Caco-2 (cell line): ENCODE measurements around the gene OXCT1. TPM values are rescaled to one million over a fixed set of nuclear protein-coding genes. Genes with fewer than 3 reads are reported as not detected.
"Not testable (repeated sequence)": the region's sequence is repeated elsewhere in the genome, so short reads cannot be mapped to it uniquely, and the experiment has no call there.

Source experiments
- BruUV-seq: library from RNA; stranded (reverse); fragments of 400-500 nt; replicated peaks from 2 replicates; lab custom pipeline; 2021; lab: Mats Ljungman, UMichigan
- CTCF ChIA-PET: fragments of 300-600 bp; sonication (Branson Sonifier 250); formaldehyde crosslinking; loops from one replicate; lab custom pipeline; 2022; ENCODE audit warnings: antibody characterized with exemption; lab: Charles Lee
- POLR2A ChIA-PET: fragments of 300-600 bp; sonication (Branson Sonifier 250); formaldehyde crosslinking; loops from one replicate; lab custom pipeline; 2022; ENCODE audit warnings: antibody characterized with exemption; lab: Charles Lee
- DNase-seq, 2 experiments: peaks; one replicate each; pipeline versions ENCODE4 v3.0.0 to v3.0.0-alpha.2; 2020 to 2022
- H3K27me3 ChIP-seq: replicated peaks from 2 replicates; pipeline ENCODE4 v1.6.0; 2011; ENCODE audit warnings: low read length; ENCODE audit not compliant: control insufficient read depth, insufficient read depth
- H3K36me3 ChIP-seq: 2 replicates; pipeline ENCODE4 v1.5.1; 2011; ENCODE audit warnings: low read length; ENCODE audit not compliant: control insufficient read depth, insufficient read depth
- H3K4me1 ChIP-seq: fragments of 250-450 bp; sonication (Bioruptor Pico); 2 replicates; pipeline ENCODE4 v1.5.1; 2020; ENCODE audit warnings: mild to moderate bottlenecking
- H3K4me3 ChIP-seq: 2 replicates; pipeline ENCODE4 v1.5.1; 2011; ENCODE audit warnings: low read depth, mild to moderate bottlenecking, control low read depth, low read length
- H3K9me3 ChIP-seq: fragments of 250-450 bp; sonication (Bioruptor Pico); 2 replicates; pipeline ENCODE4 v1.5.1; 2020; ENCODE audit warnings: mild to moderate bottlenecking, moderate library complexity
- H3K27ac Mint-ChIP-seq: one replicate; pipeline ENCODE4 v1.8.0; 2022; ENCODE audit warnings: mixed read lengths; ENCODE audit not compliant: unreplicated experiment
- H3K27me3 Mint-ChIP-seq: one replicate; pipeline ENCODE4 v1.8.0; 2022; ENCODE audit warnings: mixed read lengths; ENCODE audit not compliant: insufficient read depth, unreplicated experiment
- H3K36me3 Mint-ChIP-seq: one replicate; pipeline ENCODE4 v1.8.0; 2022; ENCODE audit warnings: mild to moderate bottlenecking, mixed read lengths; ENCODE audit not compliant: insufficient read depth, unreplicated experiment
- H3K4me1 Mint-ChIP-seq: one replicate; pipeline ENCODE4 v1.8.0; 2022; ENCODE audit warnings: low read depth, mixed read lengths; ENCODE audit not compliant: unreplicated experiment
- H3K4me3 Mint-ChIP-seq: one replicate; pipeline ENCODE4 v1.8.0; 2022; ENCODE audit warnings: mild to moderate bottlenecking, moderate library complexity, mixed read lengths; ENCODE audit not compliant: unreplicated experiment
- H3K9me3 Mint-ChIP-seq: one replicate; pipeline ENCODE4 v1.8.0; 2022; ENCODE audit warnings: mixed read lengths; ENCODE audit not compliant: unreplicated experiment
- intact Hi-C: fragments of 100-400 bp; cut with micrococcal nuclease; formaldehyde crosslinking; loops from one replicate; pipeline ENCODE4 v1.10.0; 2022; ENCODE audit not compliant: unreplicated experiment
- total RNA-seq: library from RNA; stranded (reverse); gene quantifications from 2 replicates; pipeline ENCODE4 v1.2.3, GENCODE V29; 2022
- TF ChIP-seq, protein P1 (sequence below), 2 experiments: fragments of 200-600 bp in 1 of 2; IDR thresholded peaks; 1 replicate in 1 of 2; 2 replicates in 1 of 2; pipeline versions ENCODE4 v1.5.1 to v1.8.0; 2011 to 2022; ENCODE audit warnings: antibody characterized with exemption in 1 of 2, control low read depth in 1 of 2, inconsistent platforms in 1 of 2, low read depth in 1 of 2, low read length in 1 of 2, mild to moderate bottlenecking in 1 of 2, moderate library complexity in 1 of 2; ENCODE audit not compliant: insufficient read depth in 1 of 2, severe bottlenecking in 1 of 2, unreplicated experiment in 1 of 2

OXCT1 gene
- total RNA-seq, 1 experiment from 2014 or later: 22.5 TPM

GRCh38 chr5:41848983-41849382 lies 21.2 kb downstream of the OXCT1 start:
- no peak for DNase-seq
- CTCF ChIA-PET: no interaction called here
- TF ChIP-seq, protein P1, sequence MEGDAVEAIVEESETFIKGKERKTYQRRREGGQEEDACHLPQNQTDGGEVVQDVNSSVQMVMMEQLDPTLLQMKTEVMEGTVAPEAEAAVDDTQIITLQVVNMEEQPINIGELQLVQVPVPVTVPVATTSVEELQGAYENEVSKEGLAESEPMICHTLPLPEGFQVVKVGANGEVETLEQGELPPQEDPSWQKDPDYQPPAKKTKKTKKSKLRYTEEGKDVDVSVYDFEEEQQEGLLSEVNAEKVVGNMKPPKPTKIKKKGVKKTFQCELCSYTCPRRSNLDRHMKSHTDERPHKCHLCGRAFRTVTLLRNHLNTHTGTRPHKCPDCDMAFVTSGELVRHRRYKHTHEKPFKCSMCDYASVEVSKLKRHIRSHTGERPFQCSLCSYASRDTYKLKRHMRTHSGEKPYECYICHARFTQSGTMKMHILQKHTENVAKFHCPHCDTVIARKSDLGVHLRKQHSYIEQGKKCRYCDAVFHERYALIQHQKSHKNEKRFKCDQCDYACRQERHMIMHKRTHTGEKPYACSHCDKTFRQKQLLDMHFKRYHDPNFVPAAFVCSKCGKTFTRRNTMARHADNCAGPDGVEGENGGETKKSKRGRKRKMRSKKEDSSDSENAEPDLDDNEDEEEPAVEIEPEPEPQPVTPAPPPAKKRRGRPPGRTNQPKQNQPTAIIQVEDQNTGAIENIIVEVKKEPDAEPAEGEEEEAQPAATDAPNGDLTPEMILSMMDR (IDR thresholded peaks at IDR 0.05; ENCODE audit: insufficient read depth in 1 of 2, low read depth in 1 of 2, low read length in 1 of 2, severe bottlenecking in 1 of 2, unreplicated experiment in 1 of 2): no peak
- H3K4me1 ChIP-seq: no peaks in the 10 kb centered on the region
- intact Hi-C loops: no loop called here
- POLR2A ChIA-PET: no interaction called here
- no peaks in the 10 kb centered on the region for H3K9me3 ChIP-seq
- Mint-ChIP-seq H3K4me1 (no peaks in the 10 kb centered on the region), H3K36me3 (peaks cover 6% of the 10 kb centered on the region), H3K27me3 (no peaks in the 10 kb centered on the region), H3K9me3 (no peaks in the 10 kb centered on the region), H3K4me3 (no peak overlapping the region), H3K27ac (no peak overlapping the region)
- BruUV-seq: no TSS peak
- no peaks in the 10 kb centered on the region for H3K36me3 ChIP-seq
- H3K27me3 ChIP-seq: no peaks in the 10 kb centered on the region
- no peak overlapping the region for H3K4me3 ChIP-seq

- H3K4me3 Mint-ChIP-seq, H3K4me1 Mint-ChIP-seq, POLR2A ChIA-PET, H3K9me3 Mint-ChIP-seq, H3K9me3 ChIP-seq, H3K36me3 ChIP-seq, H3K27me3 ChIP-seq, DNase-seq, BruUV-seq, CTCF ChIA-PET, H3K4me3 ChIP-seq, intact Hi-C loops, H3K36me3 Mint-ChIP-seq, H3K4me1 ChIP-seq, H3K27ac Mint-ChIP-seq, H3K27me3 Mint-ChIP-seq: not testable (repeated sequence)
Measured at GRCh38 chr5:41845751-41846150, 24.5 kb downstream of the OXCT1 start.

GRCh38 chr5:41844502-41844901 lies 25.7 kb downstream of the OXCT1 start:
- no peaks in the 10 kb centered on the region for H3K4me1 Mint-ChIP-seq
- H3K27me3 Mint-ChIP-seq: no peaks in the 10 kb centered on the region
- H3K4me3 ChIP-seq: no peak overlapping the region
- TF ChIP-seq, protein P1 (IDR thresholded peaks at IDR 0.05; ENCODE audit: insufficient read depth in 1 of 2, low read depth in 1 of 2, low read length in 1 of 2, severe bottlenecking in 1 of 2, unreplicated experiment in 1 of 2): no peak
- H3K36me3 ChIP-seq: no peaks in the 10 kb centered on the region
- peaks cover 1% of the 10 kb centered on the region for H3K36me3 Mint-ChIP-seq
- H3K27ac Mint-ChIP-seq: no peak overlapping the region
- CTCF ChIA-PET: no interaction called here
- H3K4me1 ChIP-seq: no peaks in the 10 kb centered on the region
- POLR2A ChIA-PET: no interaction called here
- H3K9me3 ChIP-seq: no peaks in the 10 kb centered on the region
- H3K4me3 Mint-ChIP-seq: no peak overlapping the region
- BruUV-seq: no TSS peak
- intact Hi-C loops: no loop called here
- H3K27me3 ChIP-seq: no peaks in the 10 kb centered on the region
- no peak for DNase-seq
- H3K9me3 Mint-ChIP-seq: no peaks in the 10 kb centered on the region
